Testis (tissue), 2 donors: ENCODE results near the gene MAPKAP1.

Experiments
- CTCF ChIP-seq, 3 experiments: fragments of 450-650 bp in 2 of 3; fragments of 200-600 bp in 1 of 3; sonication (generic) in 1 of 3; IDR thresholded peaks; one replicate each; pipeline ENCODE4 v1.5.1; 2016 to 2019; ENCODE audit warnings: antibody characterized with exemption in 3 of 3, mild to moderate bottlenecking in 2 of 3, moderate library complexity in 1 of 3
- POLR2A ChIP-seq: fragments of 450-650 bp; IDR thresholded peaks from one replicate; pipeline ENCODE4 v1.6.1; 2017; ENCODE audit warnings: antibody characterized with exemption, mild to moderate bottlenecking, moderate library complexity

GRCh38 chr9:125680445-125680844 lies 26.6 kb downstream of the MAPKAP1 start:
- TF ChIP-seq CTCF (IDR thresholded peaks at IDR 0.05): no peak
- no peak for TF ChIP-seq POLR2A
